Measurements from ENCODE around the gene SERPINF2. TPM values are rescaled to one million over a fixed set of nuclear protein-coding genes. Genes with fewer than 3 reads are reported as not detected.

Gene SERPINF2
- polyA plus RNA-seq, 1 of the 3 experiments (the other 2 are of a cell fraction): 0.26 TPM

DNA sequence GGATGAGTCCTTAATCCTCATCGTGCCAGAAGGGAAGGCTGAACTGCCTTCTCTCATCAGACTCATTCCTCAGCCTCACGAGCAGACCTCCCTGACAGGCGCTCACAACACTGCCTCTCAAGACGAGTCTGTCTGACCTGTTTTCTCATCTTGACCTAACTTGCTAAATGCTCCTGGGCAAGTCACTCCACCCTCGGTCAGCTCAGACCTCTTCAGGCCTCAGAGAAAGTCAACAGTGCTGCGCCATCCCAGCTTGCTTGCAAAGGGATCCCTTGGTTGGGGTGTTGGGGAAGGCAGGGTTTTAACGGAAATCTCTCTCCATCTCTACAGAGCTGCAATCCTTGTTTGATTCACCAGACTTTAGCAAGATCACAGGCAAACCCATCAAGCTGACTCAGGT is 34.2 kb downstream of the SERPINF2 start:
- no peak for DNase-seq
- no peaks in the 10 kb centered on the region for H3K79me2 ChIP-seq (ENCODE audit: insufficient read depth)
- ChIA-PET CTCF (interaction anchor here (0.6 kb wide), 1 partner anchor 56 kb away, joined by 5 read pairs; no protein-coding TSS in a partner anchor), POLR2A (no interaction called here)
- WGBS (ENCODE audit: low lambda C conversion rate): 93% methylated on average over 7 of the region's 7 CpGs
- no peak overlapping the region for H3K27ac ChIP-seq (ENCODE audit: low read depth in 2 of 2, low read length in 1 of 2)
- peaks cover 23 to 31% of the 10 kb centered on the region in 2 experiments for H3K36me3 ChIP-seq (replicated peaks in 1 of 2; ENCODE audit: control insufficient read depth in 1 of 2, insufficient read depth in 2 of 2, low read length in 1 of 2)
- H4K20me1 ChIP-seq (ENCODE audit: insufficient read depth): no peaks in the 10 kb centered on the region
- TF ChIP-seq, protein P1, sequence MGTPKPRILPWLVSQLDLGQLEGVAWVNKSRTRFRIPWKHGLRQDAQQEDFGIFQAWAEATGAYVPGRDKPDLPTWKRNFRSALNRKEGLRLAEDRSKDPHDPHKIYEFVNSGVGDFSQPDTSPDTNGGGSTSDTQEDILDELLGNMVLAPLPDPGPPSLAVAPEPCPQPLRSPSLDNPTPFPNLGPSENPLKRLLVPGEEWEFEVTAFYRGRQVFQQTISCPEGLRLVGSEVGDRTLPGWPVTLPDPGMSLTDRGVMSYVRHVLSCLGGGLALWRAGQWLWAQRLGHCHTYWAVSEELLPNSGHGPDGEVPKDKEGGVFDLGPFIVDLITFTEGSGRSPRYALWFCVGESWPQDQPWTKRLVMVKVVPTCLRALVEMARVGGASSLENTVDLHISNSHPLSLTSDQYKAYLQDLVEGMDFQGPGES (IDR thresholded peaks at IDR 0.05; ENCODE audit: low read depth, low read length): no peak
- TF ChIP-seq, protein P2, sequence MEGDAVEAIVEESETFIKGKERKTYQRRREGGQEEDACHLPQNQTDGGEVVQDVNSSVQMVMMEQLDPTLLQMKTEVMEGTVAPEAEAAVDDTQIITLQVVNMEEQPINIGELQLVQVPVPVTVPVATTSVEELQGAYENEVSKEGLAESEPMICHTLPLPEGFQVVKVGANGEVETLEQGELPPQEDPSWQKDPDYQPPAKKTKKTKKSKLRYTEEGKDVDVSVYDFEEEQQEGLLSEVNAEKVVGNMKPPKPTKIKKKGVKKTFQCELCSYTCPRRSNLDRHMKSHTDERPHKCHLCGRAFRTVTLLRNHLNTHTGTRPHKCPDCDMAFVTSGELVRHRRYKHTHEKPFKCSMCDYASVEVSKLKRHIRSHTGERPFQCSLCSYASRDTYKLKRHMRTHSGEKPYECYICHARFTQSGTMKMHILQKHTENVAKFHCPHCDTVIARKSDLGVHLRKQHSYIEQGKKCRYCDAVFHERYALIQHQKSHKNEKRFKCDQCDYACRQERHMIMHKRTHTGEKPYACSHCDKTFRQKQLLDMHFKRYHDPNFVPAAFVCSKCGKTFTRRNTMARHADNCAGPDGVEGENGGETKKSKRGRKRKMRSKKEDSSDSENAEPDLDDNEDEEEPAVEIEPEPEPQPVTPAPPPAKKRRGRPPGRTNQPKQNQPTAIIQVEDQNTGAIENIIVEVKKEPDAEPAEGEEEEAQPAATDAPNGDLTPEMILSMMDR (IDR thresholded peaks at IDR 0.05): no peak
- TF ChIP-seq RFX5 (IDR thresholded peaks at IDR 0.05; ENCODE audit: low read length): no peak
- TF ChIP-seq JUND (IDR thresholded peaks at IDR 0.05): no peak
- TF ChIP-seq FOSL2 (IDR thresholded peaks at IDR 0.05; ENCODE audit: borderline replicate concordance, low read depth): no peak
- no peak for TF ChIP-seq FOXJ3 (CRISPR knock-in tag; IDR thresholded peaks at IDR 0.05)
- H3K9me3 ChIP-seq: no peaks in the 10 kb centered on the region
- H3K9me2 ChIP-seq: no peaks in the 10 kb centered on the region
- no peak overlapping the region for H3K4me2 ChIP-seq
- no peak overlapping the region for H3K9ac ChIP-seq
- H3K4me1 ChIP-seq (ENCODE audit: control insufficient read depth in 1 of 2, insufficient read depth in 2 of 2, low read depth in 1 of 2, low read length in 1 of 2): peaks cover 6 to 12% of the 10 kb centered on the region in 2 experiments; a peak in 3 of 4 replicates
- no peaks in the 10 kb centered on the region for H3K27me3 ChIP-seq (ENCODE audit: insufficient read depth)
- H3K4me3 ChIP-seq (ENCODE audit: low read depth in 2 of 2, low read length in 1 of 2): no peak overlapping the region
- peaks cover 22% of the 10 kb centered on the region for H3F3A ChIP-seq (replicated peaks; ENCODE audit: insufficient read depth)
- no peak overlapping the region for H2AFZ ChIP-seq (ENCODE audit: low read depth)

DNA sequence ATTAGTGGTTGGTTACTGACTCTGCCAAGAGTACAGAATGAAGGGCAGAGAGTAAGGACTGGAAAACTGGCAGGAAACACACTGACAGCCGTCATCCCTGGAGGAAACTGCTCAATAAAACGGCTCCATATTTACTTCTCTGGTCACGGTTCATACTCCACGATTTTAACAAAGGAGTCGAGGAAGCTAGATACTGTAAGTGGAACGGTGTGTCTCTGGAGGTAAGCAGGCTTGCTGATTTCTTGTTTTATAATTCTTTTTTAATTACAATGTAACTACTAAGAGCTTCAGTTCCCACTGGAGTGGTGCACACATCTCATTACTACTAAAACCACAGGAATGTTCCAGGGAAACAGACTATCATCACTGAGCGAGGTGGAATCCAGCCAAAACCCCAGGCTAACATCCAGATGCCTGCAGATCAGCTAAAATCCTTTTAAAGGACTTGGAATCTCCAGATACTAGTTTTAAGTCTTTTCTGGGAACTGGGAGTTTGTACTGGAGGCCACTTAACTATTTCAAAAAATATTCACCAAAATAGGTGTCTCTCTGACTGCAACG is 37.0 kb downstream of the SERPINF2 start:
- H2AFZ ChIP-seq (ENCODE audit: low read depth): no peak overlapping the region

More for the DNA sequence above, 37.0 kb downstream of the SERPINF2 start:
- TF ChIP-seq YY1 (IDR thresholded peaks at IDR 0.05; ENCODE audit: low read depth) (0 out of 2 replicates have a peak, but pooled peaks have one; percentile 23), EZH2phosphoT487 (IDR thresholded peaks at IDR 0.05; ENCODE audit: borderline replicate concordance, low read depth) (no peak), JUND (IDR thresholded peaks at IDR 0.05) (peak; percentile 4; the same call in 1 of the 2 replicates), TEAD4 (IDR thresholded peaks at IDR 0.05; ENCODE audit: borderline replicate concordance, insufficient read depth) (peak; percentile 67; the same call in 1 of the 2 replicates), RXRA (IDR thresholded peaks at IDR 0.05; ENCODE audit: borderline replicate concordance, low read depth) (peak; percentile 31; the same call in 1 of the 2 replicates), POLR2AphosphoS5 (IDR thresholded peaks at IDR 0.05; ENCODE audit: low read depth, low read length) (peak; percentile 40; the same call in 1 of the 2 replicates), NFIC (IDR thresholded peaks at IDR 0.05; ENCODE audit: borderline replicate concordance) (peak; percentile 87; the same call in 1 of the 2 replicates), FOSL2 (IDR thresholded peaks at IDR 0.05; ENCODE audit: borderline replicate concordance, low read depth) (0 out of 2 replicates have a peak, but pooled peaks have one; percentile 29), TCF12 (IDR thresholded peaks at IDR 0.05) (peak; percentile 85), EP300 (IDR thresholded peaks at IDR 0.05; ENCODE audit: borderline replicate concordance in 1 of 2, low read depth in 1 of 2, low read length in 1 of 2) (0 out of 4 replicates have a peak, but pooled peaks of 1 of the 2 experiments have one; percentile 31), MEF2A (IDR thresholded peaks at IDR 0.05; ENCODE audit: borderline replicate concordance, low read depth) (no peak)
- TF ChIP-seq, protein P3, sequence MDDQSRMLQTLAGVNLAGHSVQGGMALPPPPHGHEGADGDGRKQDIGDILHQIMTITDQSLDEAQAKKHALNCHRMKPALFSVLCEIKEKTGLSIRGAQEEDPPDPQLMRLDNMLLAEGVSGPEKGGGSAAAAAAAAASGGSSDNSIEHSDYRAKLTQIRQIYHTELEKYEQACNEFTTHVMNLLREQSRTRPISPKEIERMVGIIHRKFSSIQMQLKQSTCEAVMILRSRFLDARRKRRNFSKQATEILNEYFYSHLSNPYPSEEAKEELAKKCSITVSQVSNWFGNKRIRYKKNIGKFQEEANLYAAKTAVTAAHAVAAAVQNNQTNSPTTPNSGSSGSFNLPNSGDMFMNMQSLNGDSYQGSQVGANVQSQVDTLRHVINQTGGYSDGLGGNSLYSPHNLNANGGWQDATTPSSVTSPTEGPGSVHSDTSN (IDR thresholded peaks at IDR 0.05): peak; percentile 45; the same call in 1 of the 2 replicates
- TF ChIP-seq, protein P2 (IDR thresholded peaks at IDR 0.05): no peak
- WGBS (ENCODE audit: low lambda C conversion rate): 24% methylated on average over 8 of the region's 8 CpGs
- H3K4me1 ChIP-seq (ENCODE audit: control insufficient read depth in 1 of 2, insufficient read depth in 2 of 2, low read depth in 1 of 2, low read length in 1 of 2): peaks cover 8 to 12% of the 10 kb centered on the region in 2 experiments; a peak in 3 of 4 replicates
- no peaks in the 10 kb centered on the region for H4K20me1 ChIP-seq (ENCODE audit: insufficient read depth)
- H3F3A ChIP-seq (replicated peaks; ENCODE audit: insufficient read depth): peaks cover 22% of the 10 kb centered on the region
- peaks cover 27 to 33% of the 10 kb centered on the region in 2 experiments for H3K36me3 ChIP-seq (replicated peaks in 1 of 2; ENCODE audit: control insufficient read depth in 1 of 2, insufficient read depth in 2 of 2, low read length in 1 of 2)
- H3K4me3 ChIP-seq (ENCODE audit: low read depth in 2 of 2, low read length in 1 of 2): no peak overlapping the region
- no peaks in the 10 kb centered on the region for H3K27me3 ChIP-seq (ENCODE audit: insufficient read depth)
- H3K9ac ChIP-seq: peak overlapping the region; percentile 26; the same call in 1 of the 2 replicates
- no peaks in the 10 kb centered on the region for H3K9me3 ChIP-seq
- ChIA-PET POLR2A (no interaction called here), CTCF (interaction anchor here (1.0 to 2.3 kb wide), 4 partner anchors 17 to 63 kb away, joined by 3 to 5 read pairs (median 4); no protein-coding TSS in a partner anchor)
- H3K4me2 ChIP-seq: peak overlapping the region; percentile 72
- peak overlapping the region; percentile 80 to 84 for H3K27ac ChIP-seq (ENCODE audit: low read depth in 2 of 2, low read length in 1 of 2)
- H3K79me2 ChIP-seq (ENCODE audit: insufficient read depth): no peaks in the 10 kb centered on the region
- DNase-seq: peak; percentile 44
- H3K9me2 ChIP-seq: no peaks in the 10 kb centered on the region
